Left renal cortex interstitium (tissue), 4 donors: Measurements from ENCODE around the gene TBX15. TPM values are rescaled to one million over a fixed set of nuclear protein-coding genes. Genes with fewer than 3 reads are reported as not detected.

Experiments used
- polyA plus RNA-seq, 4 donors: library from polyadenylated mRNA; unstranded; fragments of 120-200 nt; gene quantifications; one replicate each; pipeline ENCODE4 v1.2.1, GENCODE V29; 2013; ENCODE audit not compliant: insufficient read length in 4 of 4

The TBX15 gene
- polyA plus RNA-seq, 4 donors, result 0.26 to 0.34 (median 0.30) TPM

Other genes starting within 250 kb of the TBX15 start
- gene WARS2, start 152.3 kb upstream of the TBX15 start, polyA plus RNA-seq, result 10 to 100 TPM; 18.0 to 24.8 (median 19.7) TPM